A673 (cell line): ENCODE data around the gene REN.

Experiments used
- CTCF ChIP-seq: fragments of 300-800, 200-600 bp; sonication (generic); conservative IDR thresholded peaks from 2 replicates; pipeline ENCODE4 v1.5.1; 2017; ENCODE audit warnings: low read depth, mild to moderate bottlenecking, antibody characterized with exemption, low read length, moderate library complexity, mixed read lengths
- EZH2 ChIP-seq: fragments of 200-600 bp; sonication (generic); IDR thresholded peaks from 2 replicates; pipeline ENCODE4 v1.6.1; 2017; ENCODE audit warnings: borderline replicate concordance, low read depth, mild to moderate bottlenecking, mixed read lengths, antibody characterized with exemption, low read length; ENCODE audit not compliant: poor library complexity, severe bottlenecking

- TF ChIP-seq CTCF (no peak), EZH2 (no peak)
These were observed 58.2 kb downstream of the REN start for GRCh38 chr1:204107892-204108291.
